ENCODE results near the gene SLC7A11.

Gene SLC7A11

DNA sequence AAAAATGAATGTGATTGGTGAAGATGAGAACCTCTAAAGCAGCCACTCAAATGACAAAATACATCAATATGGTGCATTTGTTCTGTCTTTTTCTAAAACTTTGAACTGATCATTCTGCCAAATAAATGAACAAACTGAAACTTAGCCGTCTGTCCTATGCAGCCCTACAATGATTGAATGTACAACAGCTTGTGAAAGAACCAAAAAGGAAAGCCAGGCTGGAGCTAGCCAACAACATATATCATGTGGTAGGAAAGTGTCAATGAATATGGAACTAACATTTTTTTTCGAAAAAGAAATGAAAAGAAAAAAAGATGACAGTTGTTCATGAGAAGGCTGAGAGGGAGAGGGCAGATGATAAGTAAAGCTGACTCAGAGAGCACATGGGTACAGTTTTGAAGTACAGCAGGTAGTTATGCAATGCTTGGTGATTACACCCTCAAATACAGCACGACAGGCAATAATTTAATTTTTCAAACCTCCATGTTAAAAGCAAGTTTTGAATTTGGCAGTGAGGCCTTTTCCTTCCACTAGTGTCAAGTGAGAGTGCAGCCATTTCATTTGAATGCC lies 21.2 kb upstream of the SLC7A11 start:
- TF ChIP-seq, protein P1, sequence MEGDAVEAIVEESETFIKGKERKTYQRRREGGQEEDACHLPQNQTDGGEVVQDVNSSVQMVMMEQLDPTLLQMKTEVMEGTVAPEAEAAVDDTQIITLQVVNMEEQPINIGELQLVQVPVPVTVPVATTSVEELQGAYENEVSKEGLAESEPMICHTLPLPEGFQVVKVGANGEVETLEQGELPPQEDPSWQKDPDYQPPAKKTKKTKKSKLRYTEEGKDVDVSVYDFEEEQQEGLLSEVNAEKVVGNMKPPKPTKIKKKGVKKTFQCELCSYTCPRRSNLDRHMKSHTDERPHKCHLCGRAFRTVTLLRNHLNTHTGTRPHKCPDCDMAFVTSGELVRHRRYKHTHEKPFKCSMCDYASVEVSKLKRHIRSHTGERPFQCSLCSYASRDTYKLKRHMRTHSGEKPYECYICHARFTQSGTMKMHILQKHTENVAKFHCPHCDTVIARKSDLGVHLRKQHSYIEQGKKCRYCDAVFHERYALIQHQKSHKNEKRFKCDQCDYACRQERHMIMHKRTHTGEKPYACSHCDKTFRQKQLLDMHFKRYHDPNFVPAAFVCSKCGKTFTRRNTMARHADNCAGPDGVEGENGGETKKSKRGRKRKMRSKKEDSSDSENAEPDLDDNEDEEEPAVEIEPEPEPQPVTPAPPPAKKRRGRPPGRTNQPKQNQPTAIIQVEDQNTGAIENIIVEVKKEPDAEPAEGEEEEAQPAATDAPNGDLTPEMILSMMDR (IDR thresholded peaks at IDR 0.05; ENCODE audit: insufficient read depth, low read length): no peak
- TF ChIP-seq POLR2AphosphoS5 (IDR thresholded peaks at IDR 0.05; ENCODE audit: low read depth) (no peak), SPI1 (IDR thresholded peaks at IDR 0.05; ENCODE audit: borderline replicate concordance, low read depth) (no peak), GABPA (IDR thresholded peaks at IDR 0.05; ENCODE audit: low read depth) (no peak)
- TF ChIP-seq, protein P2, sequence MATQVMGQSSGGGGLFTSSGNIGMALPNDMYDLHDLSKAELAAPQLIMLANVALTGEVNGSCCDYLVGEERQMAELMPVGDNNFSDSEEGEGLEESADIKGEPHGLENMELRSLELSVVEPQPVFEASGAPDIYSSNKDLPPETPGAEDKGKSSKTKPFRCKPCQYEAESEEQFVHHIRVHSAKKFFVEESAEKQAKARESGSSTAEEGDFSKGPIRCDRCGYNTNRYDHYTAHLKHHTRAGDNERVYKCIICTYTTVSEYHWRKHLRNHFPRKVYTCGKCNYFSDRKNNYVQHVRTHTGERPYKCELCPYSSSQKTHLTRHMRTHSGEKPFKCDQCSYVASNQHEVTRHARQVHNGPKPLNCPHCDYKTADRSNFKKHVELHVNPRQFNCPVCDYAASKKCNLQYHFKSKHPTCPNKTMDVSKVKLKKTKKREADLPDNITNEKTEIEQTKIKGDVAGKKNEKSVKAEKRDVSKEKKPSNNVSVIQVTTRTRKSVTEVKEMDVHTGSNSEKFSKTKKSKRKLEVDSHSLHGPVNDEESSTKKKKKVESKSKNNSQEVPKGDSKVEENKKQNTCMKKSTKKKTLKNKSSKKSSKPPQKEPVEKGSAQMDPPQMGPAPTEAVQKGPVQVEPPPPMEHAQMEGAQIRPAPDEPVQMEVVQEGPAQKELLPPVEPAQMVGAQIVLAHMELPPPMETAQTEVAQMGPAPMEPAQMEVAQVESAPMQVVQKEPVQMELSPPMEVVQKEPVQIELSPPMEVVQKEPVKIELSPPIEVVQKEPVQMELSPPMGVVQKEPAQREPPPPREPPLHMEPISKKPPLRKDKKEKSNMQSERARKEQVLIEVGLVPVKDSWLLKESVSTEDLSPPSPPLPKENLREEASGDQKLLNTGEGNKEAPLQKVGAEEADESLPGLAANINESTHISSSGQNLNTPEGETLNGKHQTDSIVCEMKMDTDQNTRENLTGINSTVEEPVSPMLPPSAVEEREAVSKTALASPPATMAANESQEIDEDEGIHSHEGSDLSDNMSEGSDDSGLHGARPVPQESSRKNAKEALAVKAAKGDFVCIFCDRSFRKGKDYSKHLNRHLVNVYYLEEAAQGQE (IDR thresholded peaks at IDR 0.05; ENCODE audit: insufficient replicate concordance, low read depth): no peak
- no peaks in the 10 kb centered on the region for H3K27me3 ChIP-seq (ENCODE audit: insufficient read depth, poor library complexity, severe bottlenecking)
- no peak overlapping the region for H3K4me3 ChIP-seq (replicated peaks; ENCODE audit: insufficient read depth, low read length)
- DNase-seq (ENCODE audit: low read depth in 1 of 2, low spot score in 1 of 2): peak; percentile 20 to 28
- H3K27ac ChIP-seq (replicated peaks): no peak overlapping the region

DNA sequence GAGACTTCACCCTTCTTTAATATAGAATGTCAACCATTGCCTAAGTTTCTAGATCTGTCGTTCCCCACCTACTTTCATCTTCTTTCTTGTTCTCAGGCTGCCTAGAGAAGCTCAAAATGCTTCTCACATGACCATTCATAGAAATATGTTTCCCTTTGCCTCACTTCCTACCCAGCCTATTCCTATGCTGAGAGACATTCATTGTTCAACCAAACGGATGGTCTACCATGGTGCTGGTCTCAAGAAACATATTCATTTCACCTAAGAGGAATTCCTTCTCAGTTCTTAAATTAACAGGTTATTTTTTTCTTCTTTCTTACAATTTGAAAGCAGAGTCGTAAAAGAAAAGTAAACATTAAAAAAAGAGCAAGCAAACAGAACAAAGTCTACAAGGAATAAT lies 20.3 kb upstream of the SLC7A11 start:
- Histone ChIP-seq H3K27me3 (ENCODE audit: insufficient read depth, poor library complexity, severe bottlenecking) (no peaks in the 10 kb centered on the region), H3K27ac (replicated peaks) (no peak overlapping the region), H3K4me3 (replicated peaks; ENCODE audit: insufficient read depth, low read length) (no peak overlapping the region)
- TF ChIP-seq, protein P2 (IDR thresholded peaks at IDR 0.05; ENCODE audit: insufficient replicate concordance, low read depth): no peak
- no peak for TF ChIP-seq GABPA (IDR thresholded peaks at IDR 0.05; ENCODE audit: low read depth)
- TF ChIP-seq POLR2AphosphoS5 (IDR thresholded peaks at IDR 0.05; ENCODE audit: low read depth): no peak
- no peak for TF ChIP-seq SPI1 (IDR thresholded peaks at IDR 0.05; ENCODE audit: borderline replicate concordance, low read depth)
- TF ChIP-seq, protein P1 (IDR thresholded peaks at IDR 0.05; ENCODE audit: insufficient read depth, low read length): no peak
- DNase-seq (ENCODE audit: low read depth in 1 of 2, low spot score in 1 of 2): no peak

DNA sequence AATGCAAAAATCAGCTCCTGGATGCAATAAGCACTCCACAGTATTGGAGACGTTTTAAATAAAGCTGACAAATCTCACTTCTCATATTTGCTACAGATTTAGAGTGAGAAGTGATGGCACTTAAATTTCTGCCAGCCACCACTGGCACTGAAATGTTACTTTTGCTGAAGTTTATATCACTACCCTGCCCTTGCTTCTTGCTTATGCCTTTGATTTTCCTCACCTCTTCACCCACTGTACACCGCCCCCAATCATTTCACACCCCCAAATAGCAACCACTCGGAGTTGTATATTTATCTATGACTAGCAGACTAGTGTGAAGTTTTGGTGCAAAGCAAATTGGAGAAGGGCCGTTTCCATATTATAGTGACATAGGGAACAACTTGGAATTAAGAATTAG lies 19.9 kb upstream of the SLC7A11 start:
- TF ChIP-seq, protein P1 (IDR thresholded peaks at IDR 0.05; ENCODE audit: insufficient read depth, low read length): no peak
- TF ChIP-seq GABPA (IDR thresholded peaks at IDR 0.05; ENCODE audit: low read depth) (no peak), SPI1 (IDR thresholded peaks at IDR 0.05; ENCODE audit: borderline replicate concordance, low read depth) (no peak), POLR2AphosphoS5 (IDR thresholded peaks at IDR 0.05; ENCODE audit: low read depth) (no peak)
- TF ChIP-seq, protein P2 (IDR thresholded peaks at IDR 0.05; ENCODE audit: insufficient replicate concordance, low read depth): no peak
- no peak overlapping the region for H3K4me3 ChIP-seq (replicated peaks; ENCODE audit: insufficient read depth, low read length)
- DNase-seq (ENCODE audit: low read depth in 1 of 2, low spot score in 1 of 2): no peak
- no peaks in the 10 kb centered on the region for H3K27me3 ChIP-seq (ENCODE audit: insufficient read depth, poor library complexity, severe bottlenecking)
- H3K27ac ChIP-seq (replicated peaks): no peak overlapping the region

Measured in HL-60 (cell line).